GM19328 (cell line): ENCODE data around the gene PHAX.
"Not testable (repeated sequence)": the region's sequence is repeated elsewhere in the genome, so short reads cannot be mapped to it uniquely, and the experiment has no call there.

ENCODE experiments used
- ATAC-seq: cut with Tn5 transposase; IDR thresholded peaks from one replicate; pipeline ENCODE4 v1.9.1; 2021; ENCODE audit warnings: mild to moderate bottlenecking, moderate library complexity; ENCODE audit not compliant: unreplicated experiment

The PHAX gene, protein sequence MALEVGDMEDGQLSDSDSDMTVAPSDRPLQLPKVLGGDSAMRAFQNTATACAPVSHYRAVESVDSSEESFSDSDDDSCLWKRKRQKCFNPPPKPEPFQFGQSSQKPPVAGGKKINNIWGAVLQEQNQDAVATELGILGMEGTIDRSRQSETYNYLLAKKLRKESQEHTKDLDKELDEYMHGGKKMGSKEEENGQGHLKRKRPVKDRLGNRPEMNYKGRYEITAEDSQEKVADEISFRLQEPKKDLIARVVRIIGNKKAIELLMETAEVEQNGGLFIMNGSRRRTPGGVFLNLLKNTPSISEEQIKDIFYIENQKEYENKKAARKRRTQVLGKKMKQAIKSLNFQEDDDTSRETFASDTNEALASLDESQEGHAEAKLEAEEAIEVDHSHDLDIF

DNA sequence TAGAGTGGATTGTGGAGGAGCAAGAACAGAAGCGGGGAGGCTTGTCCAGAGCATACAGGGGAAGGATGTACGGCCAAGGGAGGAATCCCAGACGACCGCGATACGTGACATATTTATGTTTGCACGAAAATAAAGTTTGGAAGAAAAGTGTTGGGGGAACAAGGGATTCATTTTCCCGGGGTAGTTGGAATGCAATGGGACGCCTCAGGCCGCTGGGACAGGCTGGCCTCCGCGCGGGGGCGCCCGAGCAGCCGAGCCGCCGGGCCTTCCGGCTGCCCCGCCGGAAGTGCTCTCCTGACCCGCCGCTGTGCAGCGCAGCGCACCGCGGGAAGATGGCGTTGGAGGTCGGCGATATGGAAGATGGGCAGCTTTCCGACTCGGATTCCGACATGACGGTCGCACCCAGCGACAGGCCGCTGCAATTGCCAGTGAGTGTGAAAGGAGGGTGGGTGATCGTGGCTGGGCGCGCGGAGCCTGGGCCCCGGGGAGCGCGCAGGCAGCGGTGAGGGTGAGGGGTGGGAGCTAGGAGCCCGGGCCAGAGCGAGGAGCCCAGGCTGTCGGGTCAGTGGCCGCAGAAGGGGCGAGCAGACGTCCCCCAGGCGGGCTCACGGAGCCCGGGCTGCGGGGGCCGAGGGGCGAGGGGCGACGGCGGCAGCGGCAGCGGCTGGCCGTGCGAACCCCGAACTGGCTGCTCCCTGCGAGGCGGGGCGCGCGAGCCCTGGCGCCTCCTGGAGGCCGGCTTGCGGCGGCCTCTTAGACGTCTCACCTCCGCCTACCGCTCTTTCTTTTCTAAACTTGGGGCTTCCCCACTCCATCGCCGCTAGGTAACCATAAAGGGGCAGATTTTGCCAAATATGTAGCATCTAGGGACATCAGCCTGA is at the start of gene PHAX:
PHAX (plus strand) TSS at position 317 of the 881 bp plus-strand sequence; CDS start at position 333, 16 bp downstream.
- peak; percentile 96 for ATAC-seq

DNA sequence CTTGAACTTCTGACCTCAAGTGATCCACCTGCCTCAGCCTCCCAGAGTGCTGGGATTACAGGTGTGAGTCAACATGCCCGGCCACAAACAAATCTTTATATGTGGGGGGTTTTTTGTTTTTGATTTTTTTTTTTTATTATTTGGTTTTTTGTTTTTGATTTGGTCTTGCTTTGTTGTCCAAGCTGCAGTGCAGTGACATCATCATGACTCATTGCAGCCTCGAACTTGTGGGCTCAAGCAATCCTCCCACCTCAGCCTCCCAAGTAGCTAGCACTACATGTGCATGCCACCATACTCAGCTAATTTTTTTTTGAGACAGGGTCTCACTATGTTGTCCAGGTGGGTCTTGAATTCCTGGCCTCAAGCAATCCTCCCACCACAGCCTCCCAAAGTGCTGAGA is 48.1 kb upstream of the PHAX start:
- no peak for ATAC-seq

DNA sequence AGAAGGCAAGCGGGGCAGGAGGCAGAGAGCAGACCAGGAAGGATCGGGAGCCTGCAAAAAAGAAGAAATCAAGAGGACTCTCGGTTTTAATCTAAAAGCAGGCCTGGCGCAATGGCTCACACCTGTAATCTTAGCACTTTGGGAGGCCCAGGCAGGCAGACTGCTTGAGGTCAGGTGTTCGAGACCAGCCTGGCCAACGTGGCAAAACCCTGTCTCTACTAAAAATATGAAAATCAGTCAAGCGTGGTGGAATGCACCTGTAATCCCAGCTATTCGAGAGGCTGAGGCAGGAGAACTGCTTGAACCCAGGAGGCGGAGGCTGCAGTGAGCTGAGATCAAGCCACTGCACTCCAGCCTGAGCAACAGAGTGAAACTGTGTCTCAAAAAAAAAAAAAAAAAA is 45.6 kb upstream of the PHAX start:
- ATAC-seq, result not testable (repeated sequence)

DNA sequence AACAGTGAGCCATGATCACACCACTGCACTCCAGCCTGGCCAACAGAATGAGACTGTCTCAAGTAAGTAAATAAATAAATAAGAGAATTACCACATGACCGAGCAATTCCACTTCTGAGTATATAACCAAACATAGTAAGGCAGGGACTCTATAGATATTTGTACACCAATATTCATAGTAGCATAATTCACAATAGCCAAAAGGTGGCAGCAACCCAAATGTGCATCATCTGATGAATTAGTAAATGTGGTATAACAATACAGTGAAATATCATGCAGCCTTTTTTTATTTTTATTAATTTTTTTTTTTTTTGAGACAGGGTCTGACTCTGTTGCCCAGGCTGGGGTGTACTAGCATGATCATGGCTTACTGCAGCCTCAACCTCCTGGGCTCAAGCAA is 38.8 kb upstream of the PHAX start:
- no peak for ATAC-seq

DNA sequence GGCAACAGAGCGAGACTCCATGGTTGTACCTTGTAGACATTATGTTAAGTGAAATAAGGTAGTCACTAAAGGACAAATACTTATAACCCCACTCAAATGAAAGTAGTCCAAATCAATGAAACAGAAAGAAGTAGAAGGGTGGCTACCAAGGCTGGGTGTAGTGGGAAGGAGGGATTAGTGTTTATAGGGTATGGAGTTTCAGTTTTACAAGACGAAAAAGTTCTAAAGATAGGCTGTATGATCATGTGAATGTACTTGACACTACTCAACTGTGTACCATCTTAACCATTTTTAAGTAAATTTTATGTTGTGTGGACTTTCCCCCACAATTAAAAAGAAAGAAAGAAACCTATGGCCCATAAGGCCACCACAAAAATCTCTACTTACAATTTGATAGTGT is 37.9 kb upstream of the PHAX start:
- ATAC-seq, result peak; percentile 81

DNA sequence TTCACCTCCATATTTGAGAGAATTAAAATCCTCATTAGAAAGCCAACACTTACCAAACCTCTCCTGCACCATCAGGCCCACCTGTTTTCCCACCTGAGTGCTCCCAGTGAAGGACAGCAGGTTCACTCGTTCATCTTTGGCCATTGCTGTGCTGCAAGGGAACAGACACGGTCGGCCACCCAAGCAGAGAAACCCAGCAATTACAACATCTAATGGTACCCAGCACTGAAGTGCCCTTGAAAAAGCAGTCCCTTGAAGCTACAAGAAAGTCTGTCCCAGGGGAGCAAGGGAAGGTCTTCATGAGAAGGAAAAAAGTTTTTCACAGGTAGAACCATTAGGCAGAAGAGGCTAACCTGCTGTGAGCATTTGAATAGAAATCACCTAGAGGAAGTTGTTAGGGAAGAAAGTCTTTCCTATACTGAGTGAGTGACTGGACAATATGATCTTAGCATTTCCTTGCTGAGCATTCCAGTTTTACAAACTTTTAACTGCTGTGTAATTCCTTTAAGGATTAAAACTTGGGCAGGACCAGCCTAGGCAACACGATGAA is 32.5 kb upstream of the PHAX start:
- ATAC-seq, result no peak

DNA sequence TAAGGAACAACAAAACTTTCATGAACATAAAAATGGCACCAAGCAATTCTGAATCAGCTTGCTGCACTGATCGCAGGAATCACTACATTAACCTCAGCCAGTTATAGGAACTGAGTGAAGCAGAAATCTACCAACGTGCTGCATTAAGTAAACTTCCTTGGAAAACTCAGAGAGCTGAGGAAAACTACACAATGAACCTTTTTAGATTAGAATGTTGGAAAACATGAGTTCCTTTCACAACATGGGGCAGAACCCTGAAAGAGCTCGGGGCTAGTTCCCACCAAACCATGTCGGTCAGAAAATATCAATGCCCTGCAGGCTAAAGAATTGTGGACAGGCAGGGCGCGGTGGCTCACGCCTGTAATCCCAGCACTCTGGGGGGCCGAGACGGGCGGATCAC is 25.1 kb upstream of the PHAX start:
- ATAC-seq, result no peak

DNA sequence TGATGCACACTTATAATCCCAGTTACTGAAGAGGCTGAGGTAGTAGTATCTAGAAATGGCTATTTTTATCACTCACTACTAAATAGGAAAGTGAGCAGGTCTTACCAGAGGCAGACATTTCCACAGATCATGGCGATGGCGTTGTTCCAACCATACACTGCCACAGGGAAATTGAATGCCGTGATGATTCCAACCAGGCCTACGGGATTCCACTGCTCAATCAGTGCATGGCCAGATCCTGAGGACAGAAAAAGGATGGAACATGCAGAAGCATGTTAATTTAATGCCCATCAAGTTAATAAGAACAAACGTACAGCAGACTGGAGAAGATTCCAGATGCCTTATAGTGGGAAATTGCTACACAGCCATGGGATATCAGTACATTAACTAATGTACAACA is 23.8 kb upstream of the PHAX start:
- ATAC-seq, result no peak

DNA sequence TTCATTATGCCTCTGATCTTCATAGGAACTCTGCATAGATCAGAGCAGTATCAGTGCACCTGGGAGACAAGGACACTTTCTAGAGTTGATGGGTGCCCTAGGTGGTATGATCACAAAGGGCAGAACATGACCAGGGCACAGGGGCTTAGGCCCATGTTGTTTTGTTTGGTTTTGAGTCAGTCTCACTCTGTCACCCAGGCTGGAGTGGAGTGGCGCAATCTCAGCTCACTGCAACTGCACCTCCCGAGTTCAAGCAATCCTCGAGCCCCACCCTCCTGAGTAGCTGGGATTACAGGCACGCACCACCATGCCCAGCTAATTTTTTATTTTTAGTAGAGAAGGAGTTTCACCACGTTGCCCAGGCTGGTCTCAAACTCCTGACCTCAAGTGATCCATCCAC is 23.3 kb upstream of the PHAX start:
- no peak for ATAC-seq

DNA sequence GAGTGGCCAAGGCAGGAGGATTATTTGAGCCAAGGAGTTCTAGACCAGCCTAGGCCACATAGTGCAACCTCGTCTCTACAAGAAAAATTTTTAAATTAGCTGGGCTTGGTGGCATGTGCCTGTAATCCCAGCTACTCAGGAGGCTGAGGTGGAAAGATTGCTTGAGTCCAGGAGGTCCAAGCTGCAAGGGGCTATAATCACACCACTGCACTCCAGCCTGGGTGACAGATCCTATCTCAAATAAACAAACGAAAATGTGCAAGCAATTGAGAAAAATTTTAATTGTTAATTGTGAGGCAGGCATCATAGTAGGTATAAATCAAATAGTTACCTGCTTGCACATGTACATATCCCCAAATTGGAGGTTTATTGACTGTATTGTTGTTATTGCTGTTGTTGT is 21.0 kb upstream of the PHAX start:
- ATAC-seq, result no peak

DNA sequence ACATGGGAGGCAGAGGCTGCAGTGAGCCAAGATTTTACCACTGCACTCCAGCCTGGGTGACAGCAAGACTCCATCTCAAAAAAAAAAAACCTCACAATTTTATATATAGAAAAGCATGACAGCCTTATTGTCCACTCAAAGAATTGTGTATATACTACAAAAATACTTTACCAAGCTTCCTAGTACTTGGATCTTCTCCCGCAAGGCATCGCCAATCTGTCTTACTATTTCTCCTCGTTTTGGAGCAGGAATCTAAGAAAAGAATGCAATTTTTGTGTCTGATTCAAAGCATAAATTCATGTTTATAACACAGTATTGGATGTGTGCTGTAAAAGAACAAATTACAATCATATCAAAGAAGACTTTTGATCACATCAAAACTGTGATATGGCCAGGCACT is 17.0 kb upstream of the PHAX start:
- no peak for ATAC-seq

DNA sequence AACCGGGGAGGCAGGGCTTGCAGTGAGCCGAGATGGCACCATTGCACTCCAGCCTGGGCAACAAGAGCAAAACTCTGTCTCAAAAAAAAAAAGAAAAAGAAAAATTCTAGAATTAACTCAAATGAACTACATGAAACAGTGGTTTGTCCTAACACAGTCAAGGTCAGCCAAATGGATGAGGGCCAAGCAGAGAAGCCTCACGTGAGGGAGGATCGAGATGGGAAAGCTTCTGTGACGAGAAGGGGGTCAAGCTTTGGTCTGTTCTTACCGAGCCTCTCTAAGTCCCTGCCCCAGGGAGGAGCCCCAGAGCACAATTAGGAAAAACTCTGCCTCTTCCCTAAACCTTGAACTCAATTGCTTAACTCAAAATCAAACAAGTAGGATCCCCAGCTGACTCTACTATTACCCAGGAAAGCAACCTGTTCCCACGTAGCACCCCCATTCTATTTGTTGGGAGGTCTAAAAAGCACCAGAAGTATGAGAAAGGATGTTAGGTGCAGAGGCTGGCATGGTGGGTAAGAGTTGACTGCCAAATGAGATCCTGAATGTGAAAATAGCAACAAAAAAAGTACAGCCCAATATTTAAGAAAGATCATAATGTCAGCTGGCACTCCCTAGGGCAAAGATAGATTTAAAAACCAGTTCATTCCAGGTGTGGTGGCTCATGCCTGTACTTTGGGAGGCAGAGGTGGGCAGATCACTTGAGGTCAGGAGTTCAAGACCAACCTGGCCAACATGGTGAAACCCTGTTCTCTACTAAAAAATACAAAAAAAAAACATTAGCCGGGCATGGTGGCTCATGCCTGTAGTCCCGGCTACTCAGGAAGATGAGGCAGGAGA is 13.0 kb upstream of the PHAX start:
- no peak for ATAC-seq

DNA sequence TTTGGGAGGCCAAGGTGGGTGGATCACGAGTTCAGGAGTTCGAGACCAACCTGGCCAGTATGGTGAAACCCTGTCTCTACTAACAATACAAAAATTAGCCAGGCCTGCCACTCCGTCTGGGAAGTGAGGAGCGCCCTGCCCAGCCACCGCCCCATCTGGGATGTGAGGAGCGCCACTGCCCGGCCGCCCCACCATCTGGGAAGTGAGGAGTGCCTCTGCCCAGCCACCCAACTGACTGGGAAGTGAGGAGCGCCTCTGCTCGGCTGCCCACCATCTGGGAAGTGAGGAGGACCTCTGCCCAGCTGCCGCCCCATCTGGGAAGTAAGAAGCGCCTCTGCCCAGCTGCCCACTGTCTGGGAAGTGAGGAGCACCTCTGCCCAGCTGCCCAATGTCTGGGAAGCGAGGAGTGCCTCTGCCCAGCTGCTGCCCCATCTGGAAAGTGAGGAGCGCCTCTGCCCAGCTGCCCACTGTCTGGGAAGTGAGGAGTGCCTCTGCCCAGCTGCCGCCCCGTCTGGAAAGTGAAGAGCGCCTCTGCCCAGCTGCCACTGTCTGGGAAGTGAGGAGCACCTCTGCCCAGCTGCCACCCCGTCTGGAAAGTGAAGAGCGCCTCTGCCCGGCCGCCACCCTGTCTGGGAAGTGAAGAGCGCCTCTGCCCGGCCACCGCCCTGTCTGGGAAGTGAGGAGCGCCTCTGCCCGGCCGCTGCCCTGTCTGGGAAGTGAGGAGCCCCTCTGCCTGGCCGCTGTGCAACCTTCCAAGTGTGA is 11.0 kb upstream of the PHAX start:
- no peak for ATAC-seq

DNA sequence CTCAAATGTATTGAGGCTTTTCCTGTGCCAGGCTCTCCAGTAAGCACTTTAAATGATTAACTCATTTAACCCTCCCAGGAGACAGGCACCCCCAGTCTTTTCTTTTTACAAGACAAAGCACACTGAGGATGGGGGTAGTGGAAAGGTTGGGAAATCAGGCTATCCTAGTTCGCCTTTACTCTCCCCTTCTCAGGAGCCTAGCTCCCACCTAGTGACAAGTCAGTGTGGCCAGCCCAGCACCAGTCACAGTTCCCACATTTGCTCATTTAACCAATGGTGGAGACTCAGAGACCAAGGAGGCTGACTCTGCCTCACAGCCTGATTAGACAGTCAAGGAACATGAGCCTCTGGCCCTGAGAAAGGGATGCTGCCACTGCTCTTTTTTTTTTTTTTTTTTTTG is 9.2 kb upstream of the PHAX start:
- no peak for ATAC-seq

DNA sequence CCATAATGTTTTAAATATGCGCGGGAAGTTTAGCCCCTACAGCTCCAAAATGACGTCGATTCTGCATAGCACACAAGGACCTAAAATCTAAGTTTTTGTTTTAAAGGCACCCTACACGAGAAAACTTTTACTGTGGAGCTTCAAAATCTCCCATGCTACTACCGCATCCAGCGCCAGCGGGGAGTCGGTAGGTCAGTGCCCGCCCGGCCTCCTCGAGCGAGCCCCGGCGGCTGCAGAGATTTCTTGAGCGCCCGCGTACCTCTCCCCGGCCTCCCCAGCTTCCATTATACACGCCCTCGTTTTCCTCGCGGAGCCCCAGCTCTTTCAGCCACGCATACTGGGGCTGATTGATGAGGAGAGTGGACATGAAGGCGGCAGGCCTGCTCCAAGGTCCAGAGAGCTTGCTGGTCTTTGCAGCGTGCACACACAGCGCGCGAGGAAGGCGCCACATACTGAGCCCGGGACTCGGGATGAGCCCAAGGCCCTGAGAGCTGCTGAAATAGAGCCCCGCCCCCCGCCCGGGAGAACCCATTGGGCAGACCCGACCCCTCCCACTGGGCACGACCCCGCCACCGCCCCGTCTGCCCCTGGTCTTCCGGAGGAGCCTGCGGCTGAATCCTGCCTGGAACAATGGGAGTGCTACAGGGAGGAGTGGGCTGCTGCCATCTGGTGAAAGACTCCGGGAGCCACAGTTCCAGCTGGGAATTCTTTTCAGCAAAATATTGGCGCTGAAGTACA is 5.8 kb upstream of the PHAX start, which contains the start of gene ALDH7A1:
ALDH7A1 (minus strand) TSS at position 472 of the 738 bp plus-strand sequence; CDS start at position 451, 21 bp downstream.
- peak; percentile 89 for ATAC-seq

DNA sequence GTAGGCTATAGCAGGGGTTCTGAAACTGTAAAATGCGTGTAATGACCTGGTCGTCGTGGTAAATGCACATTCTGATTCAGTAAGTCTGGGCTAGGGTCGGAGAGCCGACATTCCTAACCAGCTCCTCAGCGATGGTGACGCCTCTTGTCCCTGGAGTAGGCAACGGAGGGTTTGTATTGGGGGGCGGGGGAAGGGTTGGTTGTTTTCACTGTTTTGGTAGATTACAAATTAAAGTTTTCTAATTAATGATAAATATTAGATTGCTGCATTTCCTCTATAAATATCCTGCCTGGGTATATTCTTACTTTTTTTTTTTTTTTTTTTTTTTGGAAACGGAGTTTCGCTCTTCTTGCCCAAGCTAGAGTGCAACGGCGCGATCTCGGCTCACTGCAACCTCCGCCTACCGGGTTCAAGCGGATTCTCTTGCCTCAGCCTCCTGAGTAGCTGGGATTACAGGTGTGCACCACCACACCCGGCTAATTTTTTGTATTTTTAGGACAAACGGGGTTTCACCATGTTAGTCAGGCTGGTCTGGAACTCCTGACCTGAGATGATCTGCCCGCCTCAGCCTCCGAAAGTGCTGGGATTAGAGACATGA is 5.2 kb upstream of the PHAX start:
- peak; percentile 21 for ATAC-seq

DNA sequence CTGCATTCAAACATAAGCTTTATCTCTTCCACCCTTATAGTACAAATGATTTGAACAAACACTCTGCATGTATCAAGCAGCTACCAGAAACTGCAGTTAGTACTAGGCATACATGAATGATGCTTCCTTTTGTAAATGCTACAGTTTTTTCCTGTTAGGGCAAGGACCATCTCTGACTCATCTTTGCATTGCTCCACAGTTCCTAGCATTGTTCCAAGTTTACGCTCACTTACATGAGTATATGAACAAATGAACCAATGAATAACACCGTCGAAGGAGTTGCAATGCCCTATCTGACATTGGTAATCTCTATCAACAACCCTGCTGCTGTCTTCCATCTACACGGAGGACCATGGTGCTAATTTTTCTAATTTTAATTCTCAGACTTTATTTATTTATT is 3.6 kb upstream of the PHAX start:
- no peak for ATAC-seq

DNA sequence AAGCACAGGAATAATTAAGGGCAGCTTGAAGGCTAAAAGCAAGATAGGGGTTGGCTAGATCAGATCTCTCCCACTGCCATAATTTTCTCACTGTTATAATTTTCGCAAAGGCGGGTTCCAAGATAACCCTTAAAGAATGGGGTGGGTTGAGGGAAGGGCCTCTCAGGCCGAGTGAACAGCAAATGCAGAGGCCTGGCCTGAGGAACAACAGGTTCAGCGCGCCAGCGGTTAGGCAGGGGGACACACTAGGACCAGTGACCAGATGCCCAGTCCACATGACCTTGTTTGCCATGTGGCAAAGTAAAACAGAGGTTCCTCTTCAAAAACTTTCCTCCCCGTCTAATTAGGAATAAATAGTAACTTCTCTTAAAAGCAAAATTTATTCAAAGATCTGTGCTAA is 1.2 kb upstream of the PHAX start:
- no peak for ATAC-seq
